ENCODE data around the gene MADD.
"Not testable (repeated sequence)": the region's sequence is repeated elsewhere in the genome, so short reads cannot be mapped to it uniquely, and the experiment has no call there.

The MADD gene

GRCh38 chr11:47318166-47318565, 48.2 kb downstream of the MADD start:
- DNase-seq (ENCODE audit: low read depth in 2 of 2): no peak

DNA sequence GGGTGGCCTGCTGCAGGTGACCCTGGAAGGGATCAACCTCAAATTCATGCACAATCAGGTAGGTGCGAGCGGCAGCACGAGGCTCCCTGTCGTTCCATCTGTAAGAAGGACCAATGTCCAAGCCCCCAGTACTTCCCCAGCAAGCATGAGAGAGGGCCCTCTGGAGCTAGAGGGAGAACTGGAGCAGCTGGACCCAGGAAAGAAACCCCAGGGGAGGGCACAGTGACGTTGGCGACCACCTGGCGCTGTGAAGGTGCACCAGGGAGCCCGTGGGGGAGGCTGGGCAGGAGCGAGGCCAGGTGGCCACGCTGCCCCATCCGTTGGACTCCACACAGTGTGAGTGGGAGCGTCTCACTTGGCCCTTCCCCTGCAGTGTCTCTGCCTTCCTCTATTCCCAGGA, 54.6 kb downstream of the MADD start:
- DNase-seq (ENCODE audit: low read depth in 2 of 2): no peak

- no peak for DNase-seq (ENCODE audit: low read depth in 2 of 2)
Observed at GRCh38 chr11:47325271-47326041, 55.5 kb downstream of the MADD start.

DNA sequence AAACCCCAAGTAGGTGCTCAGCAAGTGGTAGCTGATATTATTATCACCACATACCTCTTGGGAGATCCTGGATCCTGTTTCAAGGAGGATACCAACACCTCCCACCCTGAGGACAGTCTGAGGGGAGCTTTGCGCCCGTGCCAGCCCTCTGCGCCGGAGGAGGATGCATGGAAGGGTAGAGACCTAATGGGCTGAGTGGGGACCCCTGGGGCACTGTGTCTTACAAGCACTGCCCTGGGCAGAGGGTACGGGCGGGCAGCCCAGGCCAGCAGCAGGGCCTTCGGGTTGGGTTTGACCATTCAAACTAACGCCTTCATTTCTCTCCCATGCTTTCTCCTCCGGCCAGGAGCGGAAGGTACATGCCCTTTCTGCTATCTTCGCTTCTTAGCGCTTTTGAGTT, 56.3 kb downstream of the MADD start:
- no peak for DNase-seq (ENCODE audit: low read depth in 2 of 2)

DNA sequence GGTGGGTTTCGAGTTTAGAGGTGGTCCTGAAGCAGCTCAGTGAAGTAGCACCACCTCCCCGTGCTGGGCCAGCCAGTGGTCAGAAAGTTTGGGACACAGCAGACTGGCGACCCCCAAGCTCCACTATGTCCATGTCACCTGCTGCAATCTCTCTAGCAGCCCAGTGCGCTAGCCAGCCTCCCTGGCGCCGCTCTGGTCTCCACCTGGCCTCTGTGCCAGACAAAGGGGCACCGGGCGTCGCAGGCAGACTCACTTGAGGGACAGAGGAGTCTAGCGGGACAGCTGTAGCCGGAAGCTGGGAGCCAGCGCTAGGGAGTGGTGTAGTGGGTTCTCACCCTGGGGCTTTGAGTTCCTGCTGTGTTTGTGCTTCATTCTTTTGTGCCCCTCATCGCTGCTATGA, 57.1 kb downstream of the MADD start:
- DNase-seq (ENCODE audit: low read depth in 2 of 2): no peak

- DNase-seq (ENCODE audit: low read depth in 2 of 2): no peak
Observed at GRCh38 chr11:47327949-47328348, 58.0 kb downstream of the MADD start.

DNA sequence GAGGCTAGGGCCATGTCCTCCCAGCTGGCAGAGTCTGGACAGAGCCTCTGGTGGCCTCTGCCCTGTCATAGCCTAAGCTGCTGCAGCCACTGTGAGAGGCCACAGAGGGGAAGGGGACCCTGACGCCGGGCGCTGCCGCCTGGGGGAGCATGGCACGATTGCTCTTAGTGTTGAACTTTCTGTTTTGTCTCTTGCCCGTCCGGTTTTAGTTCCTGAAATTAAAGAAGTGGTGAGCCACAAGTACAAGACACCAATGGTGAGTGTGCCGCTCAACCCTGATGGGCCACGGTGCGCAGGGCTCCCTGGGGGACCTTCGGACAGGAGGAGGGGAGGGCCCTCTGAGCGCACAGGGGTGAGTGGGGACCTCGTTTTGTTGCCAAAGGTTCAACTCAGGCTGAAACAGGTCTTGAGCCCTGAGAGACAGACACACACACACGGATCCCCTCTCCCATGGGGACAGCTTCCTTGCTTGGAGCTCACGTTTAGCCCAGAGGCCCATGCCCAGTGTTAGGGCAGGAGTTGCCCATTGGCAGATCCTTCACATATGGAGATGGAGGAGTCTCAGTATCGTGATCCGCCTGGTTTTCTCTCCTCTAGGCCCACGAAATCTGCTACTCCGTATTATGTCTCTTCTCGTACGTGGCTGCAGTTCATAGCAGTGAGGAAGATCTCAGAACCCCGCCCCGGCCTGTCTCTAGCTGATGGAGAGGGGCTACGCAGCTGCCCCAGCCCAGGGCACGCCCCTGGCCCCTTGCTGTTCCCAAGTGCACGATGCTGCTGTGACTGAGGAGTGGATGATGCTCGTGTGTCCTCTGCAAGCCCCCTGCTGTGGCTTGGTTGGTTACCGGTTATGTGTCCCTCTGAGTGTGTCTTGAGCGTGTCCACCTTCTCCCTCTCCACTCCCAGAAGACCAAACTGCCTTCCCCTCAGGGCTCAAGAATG, 58.8 kb downstream of the MADD start:
- DNase-seq (ENCODE audit: low read depth in 2 of 2): no peak

- no peak for DNase-seq (ENCODE audit: low read depth in 2 of 2)
Observed at GRCh38 chr11:47329431-47329986, 59.6 kb downstream of the MADD start.

DNA sequence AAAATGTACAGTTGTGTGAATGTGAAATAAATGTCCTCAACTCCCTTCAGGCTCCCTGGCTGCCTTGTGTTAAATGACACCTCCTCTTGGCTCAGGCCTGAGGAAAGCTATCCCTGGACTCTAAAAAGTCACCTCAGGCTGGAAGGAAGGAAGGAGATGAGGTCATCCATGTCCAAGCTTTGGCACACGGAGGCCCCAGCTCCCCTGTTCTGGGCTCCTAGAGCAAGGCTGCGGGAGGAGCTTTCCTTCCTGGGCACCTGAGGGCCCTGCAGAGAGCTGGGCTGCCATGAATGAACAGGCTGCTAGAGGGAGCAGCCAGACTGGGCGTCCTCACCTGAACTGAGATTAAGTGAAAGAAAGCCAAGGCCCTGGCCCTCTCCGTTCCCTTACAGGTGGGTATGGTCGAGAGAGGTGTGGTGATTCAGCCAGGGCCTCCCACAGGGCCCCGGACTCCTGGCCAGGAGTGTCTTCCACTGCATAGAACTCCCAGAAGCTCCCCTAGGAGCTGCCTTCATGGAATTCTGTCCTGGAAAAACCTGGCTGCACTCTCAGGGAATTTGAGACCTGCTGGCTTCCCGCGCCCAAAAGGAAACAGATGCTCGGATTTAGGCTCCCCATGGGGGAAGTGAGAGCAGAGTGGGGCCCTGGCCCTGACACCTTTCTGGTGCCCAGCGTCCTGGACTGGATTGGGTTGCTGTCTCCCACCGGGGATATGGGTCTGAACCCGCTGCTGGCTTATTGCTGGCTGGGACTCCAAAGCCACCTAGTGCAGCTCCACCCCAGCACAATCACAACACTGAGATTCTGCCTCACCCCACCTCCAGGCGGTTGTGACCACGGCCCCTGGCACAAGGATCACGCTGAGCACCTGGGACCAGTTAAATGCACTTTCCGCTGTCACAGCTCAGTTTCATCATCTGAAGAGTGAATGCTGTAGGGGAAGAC, 60.3 kb downstream of the MADD start:
- DNase-seq (ENCODE audit: low read depth in 2 of 2): no peak

DNA sequence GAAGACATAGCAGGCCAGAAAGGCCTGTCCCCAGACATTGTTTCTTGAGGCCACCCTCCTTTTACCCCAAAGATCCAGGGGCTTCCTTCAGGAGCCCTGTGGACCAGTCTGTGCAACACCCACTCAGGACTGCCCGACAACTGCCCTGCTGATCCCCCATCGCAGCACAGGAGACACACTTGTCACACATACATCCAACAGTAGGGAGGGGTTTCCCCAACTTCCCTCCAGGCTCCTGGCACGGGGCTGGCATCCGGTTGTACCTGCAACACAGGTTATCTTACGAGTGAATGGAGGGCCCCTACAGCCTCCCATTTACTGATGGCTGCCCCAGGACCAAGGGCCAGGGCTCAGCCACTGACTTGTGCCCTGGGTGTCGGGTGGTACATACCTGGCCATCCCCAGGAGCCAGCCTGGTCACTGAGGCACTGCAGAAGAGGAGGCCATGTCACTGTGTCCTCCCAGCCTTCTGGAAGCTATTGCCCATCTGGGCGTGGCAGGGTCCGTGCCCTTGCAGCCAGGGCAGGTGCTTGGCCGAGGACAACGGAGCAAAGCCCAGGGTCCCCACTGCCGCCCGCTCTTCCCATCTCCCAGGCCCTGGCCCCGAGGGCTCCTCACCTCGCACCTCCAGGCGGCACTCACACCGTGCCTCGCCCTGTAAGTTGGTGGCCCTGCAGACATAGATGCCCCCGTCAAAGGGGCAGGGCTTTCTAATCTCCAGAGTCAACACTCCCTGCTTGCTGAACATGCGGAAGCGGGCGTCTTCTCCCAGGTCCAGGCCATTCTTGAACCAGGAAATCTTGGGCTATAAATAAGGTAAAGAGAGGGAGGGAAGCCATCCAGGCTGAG, 61.7 kb downstream of the MADD start:
- no peak for DNase-seq (ENCODE audit: low read depth in 2 of 2)

DNA sequence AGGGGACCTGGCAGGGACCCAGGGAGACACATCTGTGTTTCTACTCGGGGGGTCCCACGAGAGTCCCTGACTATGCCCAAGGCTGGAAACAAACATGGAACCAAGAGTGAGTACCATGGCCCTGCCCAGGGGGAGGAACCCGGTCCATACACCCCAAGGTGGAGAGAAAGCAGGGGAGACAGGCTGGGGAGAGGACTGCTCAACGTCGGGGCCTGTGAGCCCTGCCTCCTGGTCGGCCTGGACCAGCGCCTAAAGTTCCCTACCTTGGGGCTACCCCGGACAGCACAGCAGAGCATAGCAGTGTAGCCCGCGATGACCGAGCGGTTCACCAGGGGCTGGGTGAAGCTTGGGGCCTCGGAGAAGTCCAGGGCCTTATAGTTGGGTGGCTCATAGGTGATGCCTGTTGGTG, 62.4 kb downstream of the MADD start:
- no peak for DNase-seq (ENCODE audit: low read depth in 2 of 2)

DNA sequence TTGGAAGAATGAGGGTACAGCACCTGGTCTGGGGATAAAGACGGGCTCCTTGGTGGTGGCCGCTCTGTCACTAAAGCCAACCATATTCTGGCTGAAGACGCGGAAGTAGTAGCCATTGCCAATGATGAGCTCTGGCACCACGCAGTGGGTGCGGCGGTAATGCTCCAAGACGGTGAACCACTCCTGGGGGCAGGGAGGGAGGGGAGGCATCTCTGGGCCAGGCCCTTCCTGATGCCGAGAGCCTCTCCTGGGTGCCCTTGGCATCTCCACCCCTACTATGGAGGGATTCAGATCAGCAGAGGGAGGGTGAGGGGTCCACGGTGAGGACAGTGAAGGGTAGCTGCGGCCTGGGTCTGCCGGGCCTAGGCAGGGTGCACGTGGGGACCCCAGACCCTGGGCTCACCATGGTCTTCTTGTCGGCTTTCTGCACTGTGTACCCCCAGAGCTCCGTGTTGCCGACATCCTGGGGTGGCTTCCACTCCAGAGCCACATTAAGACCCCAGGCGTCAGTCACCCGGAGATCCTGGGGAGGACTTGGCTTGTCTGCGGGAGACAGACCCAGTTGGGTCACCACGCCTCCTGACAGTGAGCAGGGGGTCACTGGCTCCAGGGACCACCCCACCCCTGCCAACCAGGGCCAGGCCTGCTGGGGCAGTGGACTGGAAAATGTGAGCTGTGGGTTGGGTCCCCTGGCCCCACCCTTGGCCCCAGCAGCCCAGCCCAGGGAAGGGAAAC, 63.0 kb downstream of the MADD start:
- no peak for DNase-seq (ENCODE audit: low read depth in 2 of 2)

DNA sequence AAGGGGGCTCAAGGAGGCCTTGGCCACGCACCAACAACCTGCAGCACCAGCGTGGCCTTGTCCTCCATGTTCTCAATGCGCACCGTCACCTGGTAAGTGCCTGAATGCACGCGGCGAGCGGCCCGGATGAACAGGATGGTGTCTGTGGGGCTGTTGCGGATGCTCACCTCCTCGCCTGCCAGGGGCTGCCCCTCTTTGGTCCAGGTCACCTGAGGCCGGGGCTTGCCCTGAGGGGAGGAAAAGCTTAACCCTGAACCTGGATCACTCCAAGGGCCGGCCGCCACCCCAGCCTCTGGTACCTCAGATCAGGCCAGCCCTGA, 63.6 kb downstream of the MADD start:
- DNase-seq (ENCODE audit: low read depth in 2 of 2): no peak

GRCh38 chr11:47333886-47334443, 64.0 kb downstream of the MADD start:
- no peak for DNase-seq (ENCODE audit: low read depth in 2 of 2)

GRCh38 chr11:47334699-47335411, 64.9 kb downstream of the MADD start:
- not testable (repeated sequence) for DNase-seq (ENCODE audit: low read depth in 2 of 2)

- DNase-seq (ENCODE audit: low read depth in 2 of 2): no peak
Observed at GRCh38 chr11:47335733-47336132, 65.8 kb downstream of the MADD start.

- DNase-seq (ENCODE audit: low read depth in 2 of 2): no peak
Observed at GRCh38 chr11:47336595-47336994, 66.7 kb downstream of the MADD start.

GRCh38 chr11:47337229-47337924, 67.4 kb downstream of the MADD start:
- DNase-seq (ENCODE audit: low read depth in 2 of 2): no peak
